ENCODE data around the gene C16orf82.

- TF ChIP-seq CTCF (IDR thresholded peaks at IDR 0.05): no peak
- TF ChIP-seq SMAD3 (CRISPR knock-in tag; IDR thresholded peaks at IDR 0.05; ENCODE audit: borderline replicate concordance): no peak
- TF ChIP-seq ATF6 (CRISPR knock-in tag; IDR thresholded peaks at IDR 0.05): no peak
- TF ChIP-seq ZMAT4 (CRISPR knock-in tag; IDR thresholded peaks at IDR 0.05): no peak
- TF ChIP-seq USF2 (CRISPR knock-in tag; IDR thresholded peaks at IDR 0.05): no peak
- TF ChIP-seq ZNF138 (CRISPR knock-in tag; conservative IDR thresholded peaks at IDR 0.05): no peak
- no peak for TF ChIP-seq PRDM15 (CRISPR knock-in tag; IDR thresholded peaks at IDR 0.05)
These were observed 33.3 kb upstream of the C16orf82 start for GRCh38 chr16:27033281-27033979.

Measured in WTC11 (cell line).